Epithelial cell of esophagus (primary cell): ENCODE data around the gene NF2.
A peak's percentile ranks its signal among the peaks of the same experiment; 100 is the strongest.

Source experiments
- DNase-seq: peaks from one replicate; pipeline ENCODE4 v3.0.0; 2010; ENCODE audit warnings: low read depth
- H3K4me3 ChIP-seq: 2 replicates; pipeline ENCODE4 v1.5.1; 2011; ENCODE audit warnings: mild to moderate bottlenecking, low read length, control low read depth
- TF ChIP-seq, protein P1 (sequence below): IDR thresholded peaks from 2 replicates; pipeline ENCODE4 v1.5.1; 2011; ENCODE audit warnings: low read depth, mild to moderate bottlenecking, low read length, control low read depth, inconsistent platforms; ENCODE audit not compliant: insufficient read depth; ENCODE audit errors: missing control alignments

NF2 gene

DNA sequence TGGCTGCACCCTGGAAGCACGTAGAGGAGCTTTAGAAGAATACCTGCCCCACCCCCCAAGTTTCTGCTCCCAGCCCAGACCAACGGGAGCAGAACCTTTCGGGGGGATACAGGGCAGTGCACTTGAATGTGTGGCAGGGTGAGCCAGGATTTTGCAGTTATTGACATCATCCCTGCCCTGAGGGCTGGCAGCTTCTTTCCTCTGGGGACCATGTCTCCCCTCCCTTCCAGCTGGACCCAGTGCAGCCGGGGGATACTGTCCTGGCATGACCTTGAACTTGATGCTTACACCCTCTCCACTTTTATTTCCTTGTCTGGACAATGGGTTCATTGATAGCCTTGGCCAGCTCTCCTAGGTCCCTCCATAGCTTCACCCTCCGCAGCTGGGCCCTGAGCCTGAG, 112.3 kb downstream of the NF2 start:
- no peak for DNase-seq
- H3K4me3 ChIP-seq: no peak overlapping the region
- TF ChIP-seq, protein P1, sequence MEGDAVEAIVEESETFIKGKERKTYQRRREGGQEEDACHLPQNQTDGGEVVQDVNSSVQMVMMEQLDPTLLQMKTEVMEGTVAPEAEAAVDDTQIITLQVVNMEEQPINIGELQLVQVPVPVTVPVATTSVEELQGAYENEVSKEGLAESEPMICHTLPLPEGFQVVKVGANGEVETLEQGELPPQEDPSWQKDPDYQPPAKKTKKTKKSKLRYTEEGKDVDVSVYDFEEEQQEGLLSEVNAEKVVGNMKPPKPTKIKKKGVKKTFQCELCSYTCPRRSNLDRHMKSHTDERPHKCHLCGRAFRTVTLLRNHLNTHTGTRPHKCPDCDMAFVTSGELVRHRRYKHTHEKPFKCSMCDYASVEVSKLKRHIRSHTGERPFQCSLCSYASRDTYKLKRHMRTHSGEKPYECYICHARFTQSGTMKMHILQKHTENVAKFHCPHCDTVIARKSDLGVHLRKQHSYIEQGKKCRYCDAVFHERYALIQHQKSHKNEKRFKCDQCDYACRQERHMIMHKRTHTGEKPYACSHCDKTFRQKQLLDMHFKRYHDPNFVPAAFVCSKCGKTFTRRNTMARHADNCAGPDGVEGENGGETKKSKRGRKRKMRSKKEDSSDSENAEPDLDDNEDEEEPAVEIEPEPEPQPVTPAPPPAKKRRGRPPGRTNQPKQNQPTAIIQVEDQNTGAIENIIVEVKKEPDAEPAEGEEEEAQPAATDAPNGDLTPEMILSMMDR: no peak

- DNase-seq: peak; percentile 76
- H3K4me3 ChIP-seq: no peak overlapping the region
- TF ChIP-seq, protein P1: no peak
Observed at GRCh38 chr22:29716814-29717545, 113.5 kb downstream of the NF2 start.

- no peak overlapping the region for H3K4me3 ChIP-seq
- peak; percentile 86 for DNase-seq
- TF ChIP-seq, protein P1: no peak
Observed at GRCh38 chr22:29717789-29718188, 114.4 kb downstream of the NF2 start.

- TF ChIP-seq, protein P1: no peak
- no peak for DNase-seq
- no peak overlapping the region for H3K4me3 ChIP-seq
Observed at GRCh38 chr22:29718949-29719898, 115.8 kb downstream of the NF2 start.

GRCh38 chr22:29719899-29720645, 116.6 kb downstream of the NF2 start, which contains the start of gene CABP7:
TSS of gene CABP7 (plus strand) at chr22:29720003. CDS start at chr22:29720425, 422 bp downstream.
- DNase-seq: no peak
- no peak within 1 kb of the TSS for H3K4me3 ChIP-seq
- TF ChIP-seq, protein P1: no peak

DNA sequence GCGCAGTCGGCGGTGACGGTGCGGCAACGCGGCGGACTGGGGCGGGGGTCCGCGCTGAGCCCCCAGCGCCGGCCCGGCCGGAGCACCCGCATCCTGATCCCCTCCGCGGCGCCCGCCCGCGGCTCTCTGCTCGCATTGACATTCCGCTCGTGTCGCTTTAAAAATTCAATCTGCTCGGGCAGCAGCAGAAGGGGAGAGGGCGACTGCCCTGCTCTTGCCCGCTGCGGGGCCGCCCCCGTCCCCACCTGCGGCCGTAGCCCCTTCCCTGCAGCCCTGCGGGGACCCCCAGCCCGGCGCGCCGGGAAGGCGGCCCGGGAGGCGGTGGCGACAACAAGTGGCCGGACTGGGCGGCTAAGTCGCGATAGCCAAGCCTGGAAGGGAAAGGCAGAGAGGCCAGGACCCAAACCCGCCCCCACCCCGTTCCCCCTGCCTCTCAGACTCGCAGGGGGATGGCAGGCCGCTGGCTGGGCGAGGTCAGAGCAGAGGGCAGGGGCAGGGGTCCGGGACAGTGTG, 117.4 kb downstream of the NF2 start:
- TF ChIP-seq, protein P1: no peak
- no peak overlapping the region for H3K4me3 ChIP-seq
- no peak for DNase-seq
